H1 (cell line): ENCODE data around the gene SANBR. TPM values are rescaled to one million over a fixed set of nuclear protein-coding genes. Genes with fewer than 3 reads are reported as not detected.

Experiments
- CTCF ChIA-PET: fragments of 300-600 bp; sonication (Branson Sonifier 250); formaldehyde crosslinking; loops from one replicate; lab custom pipeline; 2021; ENCODE audit not compliant: partially characterized antibody; lab: Charles Lee
- POLR2A ChIA-PET: fragments of 300-600 bp; sonication (Branson Sonifier 250); formaldehyde crosslinking; loops from one replicate; lab custom pipeline; 2021; ENCODE audit warnings: inconsistent platforms; ENCODE audit not compliant: partially characterized antibody; lab: Charles Lee
- DNase-seq, 2 experiments: peaks; one replicate each; pipeline versions ENCODE4 v3.0.0 to v3.0.0-alpha.2; 2010 to 2022; ENCODE audit warnings: low spot score in 2 of 2, low read depth in 1 of 2, mixed read lengths in 1 of 2
- FAIRE-seq: peaks from 2 replicates; lab custom pipeline; 2011; peaks lifted over from hg19 to GRCh38; lab: Jason Lieb, UNC
- H2AFZ ChIP-seq: 2 replicates; pipeline ENCODE4 v1.8.1; 2012; ENCODE audit warnings: low read length, inconsistent platforms
- H2AK5ac ChIP-seq: 2 replicates; pipeline ENCODE4 v1.6.1; 2013; ENCODE audit warnings: low read depth, low read length
- H2BK120ac ChIP-seq: replicated peaks from 2 replicates; pipeline ENCODE3; 2013; ENCODE audit warnings: low read depth, low read length, inconsistent platforms
- H2BK12ac ChIP-seq: 2 replicates; pipeline ENCODE4 v1.6.1; 2013; ENCODE audit warnings: low read depth, low read length
- H2BK15ac ChIP-seq: 2 replicates; pipeline ENCODE4 v1.6.1; 2013; ENCODE audit warnings: low read length
- H2BK20ac ChIP-seq: 2 replicates; pipeline ENCODE4 v1.6.1; 2013; ENCODE audit warnings: low read length
- H2BK5ac ChIP-seq: 2 replicates; pipeline ENCODE4 v1.6.1; 2013; ENCODE audit warnings: low read depth, low read length
- H3K14ac ChIP-seq: 2 replicates; pipeline ENCODE4 v1.6.1; 2013; ENCODE audit warnings: inconsistent platforms; ENCODE audit not compliant: insufficient read length
- H3K18ac ChIP-seq: 2 replicates; pipeline ENCODE4 v1.6.1; 2013; ENCODE audit warnings: low read length; ENCODE audit errors: extremely low read depth
- H3K23ac ChIP-seq: 2 replicates; pipeline ENCODE4 v1.6.1; 2013; ENCODE audit warnings: inconsistent platforms; ENCODE audit not compliant: insufficient read length
- H3K23me2 ChIP-seq: 2 replicates; pipeline ENCODE4 v1.6.1; 2013; ENCODE audit warnings: low read depth, low read length
- H3K27ac ChIP-seq: 2 replicates; pipeline ENCODE4 v1.6.1; 2011; ENCODE audit warnings: low read depth, low read length, inconsistent platforms
- H3K27me3 ChIP-seq, 4 experiments: replicated peaks in 1 of 4; 1 replicate in 1 of 4; 2 replicates in 3 of 4; pipeline versions ENCODE4 v1.6.1 to v1.8.1; 2011 to 2013; ENCODE audit warnings: low read length in 3 of 4, mild to moderate bottlenecking in 3 of 4, inconsistent platforms in 2 of 4, mixed read lengths in 2 of 4, moderate library complexity in 1 of 4; ENCODE audit not compliant: control insufficient read depth in 3 of 4, insufficient read depth in 3 of 4; ENCODE audit errors: extremely low read depth in 1 of 4
- H3K36me3 ChIP-seq, 4 experiments: 2 replicates each; pipeline versions ENCODE4 v1.6.1 to v1.8.1; 2011 to 2013; ENCODE audit warnings: mild to moderate bottlenecking in 4 of 4, low read length in 3 of 4, moderate library complexity in 2 of 4, control low read depth in 1 of 4, inconsistent platforms in 1 of 4; ENCODE audit not compliant: insufficient read depth in 4 of 4, control insufficient read depth in 2 of 4
- H3K4ac ChIP-seq: replicated peaks from 2 replicates; pipeline ENCODE3; 2013; ENCODE audit warnings: low read length, low read depth, mixed read lengths, inconsistent platforms; ENCODE audit not compliant: insufficient read length
- H3K4me1 ChIP-seq, 4 experiments: replicated peaks in 1 of 4; 1 replicate in 1 of 4; 2 replicates in 3 of 4; pipeline versions ENCODE4 v1.6.1 to v1.8.1; 2011 to 2013; ENCODE audit warnings: low read length in 3 of 4, inconsistent platforms in 2 of 4, mixed read lengths in 1 of 4; ENCODE audit not compliant: insufficient read depth in 4 of 4, control insufficient read depth in 3 of 4
- H3K4me2 ChIP-seq, 2 experiments: 2 replicates each; pipeline versions ENCODE4 v1.6.1 to v1.8.1; 2011 to 2013; ENCODE audit warnings: low read depth in 2 of 2, low read length in 2 of 2, control low read depth in 1 of 2, inconsistent platforms in 1 of 2, mild to moderate bottlenecking in 1 of 2; ENCODE audit not compliant: insufficient read depth in 1 of 2
- H3K4me3 ChIP-seq, 4 experiments: fragments of 200-600, 300-600 bp in 1 of 4; sonication (generic), shearing (Covaris generic), sonication (Bioruptor Twin) in 1 of 4; 2 replicates each; pipeline versions ENCODE4 v1.5.1 to v1.8.1; 2011 to 2016; ENCODE audit warnings: low read length in 4 of 4, low read depth in 3 of 4, control low read depth in 2 of 4, inconsistent platforms in 2 of 4, mild to moderate bottlenecking in 2 of 4, mixed read lengths in 1 of 4, moderate library complexity in 1 of 4; ENCODE audit not compliant: insufficient read depth in 2 of 4; ENCODE audit errors: extremely low read depth in 1 of 4
- H3K56ac ChIP-seq: replicated peaks from 2 replicates; pipeline ENCODE3; 2013; ENCODE audit warnings: low read depth, mild to moderate bottlenecking, mixed read lengths, low read length, inconsistent platforms; ENCODE audit not compliant: insufficient read length
- H3K79me1 ChIP-seq: 2 replicates; pipeline ENCODE4 v1.6.1; 2013; ENCODE audit warnings: low read depth, low read length, control low read depth
- H3K79me2 ChIP-seq, 2 experiments: 2 replicates each; pipeline versions ENCODE4 v1.6.1 to v1.8.1; 2012 to 2013; ENCODE audit warnings: low read length in 2 of 2, mild to moderate bottlenecking in 2 of 2, inconsistent platforms in 1 of 2; ENCODE audit not compliant: insufficient read depth in 2 of 2, control insufficient read depth in 1 of 2
- H3K9ac ChIP-seq, 4 experiments: replicated peaks in 1 of 4; 1 replicate in 1 of 4; 2 replicates in 3 of 4; pipeline versions ENCODE4 v1.6.1 to v1.8.1; 2011 to 2013; ENCODE audit warnings: low read depth in 3 of 4, low read length in 3 of 4, control low read depth in 2 of 4, mild to moderate bottlenecking in 2 of 4, moderate library complexity in 2 of 4, inconsistent platforms in 1 of 4; ENCODE audit errors: extremely low read depth in 1 of 4
- H3K9me3 ChIP-seq, 2 experiments: 2 replicates each; pipeline versions ENCODE4 v1.6.1 to v1.8.1; 2012 to 2013; ENCODE audit warnings: mild to moderate bottlenecking in 2 of 2, moderate library complexity in 2 of 2, control low read depth in 1 of 2, inconsistent platforms in 1 of 2, low read depth in 1 of 2, low read length in 1 of 2, mixed read lengths in 1 of 2; ENCODE audit not compliant: insufficient read depth in 2 of 2
- H4K20me1 ChIP-seq, 2 experiments: replicated peaks in 1 of 2; 2 replicates each; pipeline versions ENCODE3 to v1.8.1; 2011 to 2013; ENCODE audit warnings: inconsistent platforms in 2 of 2, low read length in 2 of 2, mild to moderate bottlenecking in 1 of 2; ENCODE audit not compliant: insufficient read depth in 2 of 2, control insufficient read depth in 1 of 2
- H4K5ac ChIP-seq: 2 replicates; pipeline ENCODE4 v1.6.1; 2013; ENCODE audit warnings: low read length, low read depth, mixed read lengths, inconsistent platforms; ENCODE audit not compliant: insufficient read length
- H4K8ac ChIP-seq: 2 replicates; pipeline ENCODE4 v1.8.0; 2013; ENCODE audit warnings: mild to moderate bottlenecking, moderate library complexity, low read length, inconsistent platforms; ENCODE audit not compliant: insufficient read depth; ENCODE audit errors: extremely low read depth
- H4K91ac ChIP-seq: replicated peaks from 2 replicates; pipeline ENCODE3; 2013; ENCODE audit warnings: low read length, mixed read lengths, inconsistent platforms; ENCODE audit not compliant: insufficient read length
- CHD1 ChIP-seq: IDR thresholded peaks from 2 replicates; pipeline ENCODE4 v1.6.1; 2012; ENCODE audit warnings: low read depth, low read length, improper control_type of control experiment
- NANOG ChIP-seq: IDR thresholded peaks from 2 replicates; pipeline ENCODE4 v1.6.1; 2011; ENCODE audit warnings: low read length, low read depth, mild to moderate bottlenecking, inconsistent platforms; ENCODE audit not compliant: insufficient read depth, poor library complexity, severe bottlenecking
- NRF1 ChIP-seq: IDR thresholded peaks from 2 replicates; pipeline ENCODE4 v1.6.1; 2011; ENCODE audit warnings: mild to moderate bottlenecking, low read depth, low read length, improper control_type of control experiment
- USF2 ChIP-seq: IDR thresholded peaks from 2 replicates; pipeline ENCODE4 v1.6.1; 2011; ENCODE audit warnings: low read length, improper control_type of control experiment
- ZNF274 ChIP-seq: IDR thresholded peaks from 2 replicates; pipeline ENCODE4 v1.7.0; 2012; ENCODE audit warnings: low read length, borderline replicate concordance; ENCODE audit errors: extremely low read depth
- WGBS, 2 experiments: shearing (Covaris generic) in 1 of 2; methylation state at CpG; one replicate each; pipeline versions ENCODE4 v1.1.6 to v1.1.7; 2013 to 2015; ENCODE audit warnings: low lambda C conversion rate in 2 of 2, mixed read lengths in 2 of 2, inconsistent platforms in 1 of 2, low coverage in 1 of 2, missing lambda C conversion rate in 1 of 2; ENCODE audit not compliant: insufficient replicate concordance in 2 of 2, insufficient coverage in 1 of 2, insufficient read length in 1 of 2; ENCODE audit errors: extremely low coverage in 1 of 2, missing lambda C conversion rate in 1 of 2; 5-methylcytosine and 5-hydroxymethylcytosine counted together
- polyA plus RNA-seq, 7 experiments: library from polyadenylated mRNA; depleted of rRNA in 3 of 7; stranded (reverse) in 5 of 7; unstranded in 2 of 7; fragments of >200 nt in 5 of 7; fragments of 200-250 nt in 2 of 7; gene quantifications; 1 replicate in 5 of 7; 2 replicates in 1 of 7; 4 replicates in 1 of 7; pipeline versions ENCODE4 v1.2.1 to v1.2.3, GENCODE V29; 2011 to 2013; ENCODE audit warnings: missing spikeins in 2 of 7, mixed read lengths in 2 of 7
- total RNA-seq: library from RNA; stranded (reverse); fragmentation: NEBNext Ultra II Directional; extraction: Animal tissue kit (Norgen Biotek cat#: 25700); gene quantifications from 2 replicates; pipeline ENCODE4 v1.2.1, GENCODE V29; 2021

The SANBR gene
- total and polyA plus RNA-seq, 2 of the 8 experiments (the other 6 are each of a cell fraction or from before 2014, with no cell fraction given) = 3.4 to 12.1 TPM

- Histone ChIP-seq H2AFZ (no peak overlapping the region), H2AK5ac (no peak overlapping the region), H3K4me3 (no peak overlapping the region), H2BK12ac (no peak overlapping the region), H3K9me3 (no peaks in the 10 kb centered on the region), H3K79me2 (no peaks in the 10 kb centered on the region), H4K20me1 (no peaks in the 10 kb centered on the region), H3K23me2 (no peaks in the 10 kb centered on the region), H2BK5ac (no peak overlapping the region), H3K27ac (no peak overlapping the region), H3K27me3 (no peaks in the 10 kb centered on the region), H3K36me3 (peaks cover 0 to 13% (median under 1%) of the 10 kb centered on the region in 4 experiments; a peak in 3 of 8 replicates), H3K9ac (no peak overlapping the region), H4K5ac (no peak overlapping the region), H2BK15ac (no peak overlapping the region), H3K4ac (no peak overlapping the region), H3K4me1 (no peaks in the 10 kb centered on the region), H2BK120ac (no peak overlapping the region), H3K79me1 (no peaks in the 10 kb centered on the region), H4K8ac (no peak overlapping the region), H3K4me2 (no peak overlapping the region), H3K18ac (no peak overlapping the region), H2BK20ac (no peak overlapping the region), H3K23ac (no peak overlapping the region), H3K56ac (no peak overlapping the region), H3K14ac (no peak overlapping the region), H4K91ac (no peak overlapping the region)
- ChIA-PET POLR2A (no interaction called here), CTCF (interaction anchor here (1.1 kb wide), 1 partner anchor 16 kb away, joined by 3 read pairs; no protein-coding TSS in a partner anchor)
- no peak for DNase-seq
- FAIRE-seq = no peak
- 89% methylated on average over 4 of the region's 8 CpGs; no CpG with 5 or more reads in 1 of the 2 experiments for WGBS, 2 experiments
- TF ChIP-seq NRF1 (no peak), NANOG (no peak), CHD1 (no peak), ZNF274 (no peak), USF2 (no peak)
Measured at GRCh38 chr2:61091485-61091884, 25.8 kb downstream of the SANBR start.
